ENCODE data around the gene KCNH1.
"Not testable (repeated sequence)": the region's sequence is repeated elsewhere in the genome, so short reads cannot be mapped to it uniquely, and the experiment has no call there.

Gene KCNH1

DNA sequence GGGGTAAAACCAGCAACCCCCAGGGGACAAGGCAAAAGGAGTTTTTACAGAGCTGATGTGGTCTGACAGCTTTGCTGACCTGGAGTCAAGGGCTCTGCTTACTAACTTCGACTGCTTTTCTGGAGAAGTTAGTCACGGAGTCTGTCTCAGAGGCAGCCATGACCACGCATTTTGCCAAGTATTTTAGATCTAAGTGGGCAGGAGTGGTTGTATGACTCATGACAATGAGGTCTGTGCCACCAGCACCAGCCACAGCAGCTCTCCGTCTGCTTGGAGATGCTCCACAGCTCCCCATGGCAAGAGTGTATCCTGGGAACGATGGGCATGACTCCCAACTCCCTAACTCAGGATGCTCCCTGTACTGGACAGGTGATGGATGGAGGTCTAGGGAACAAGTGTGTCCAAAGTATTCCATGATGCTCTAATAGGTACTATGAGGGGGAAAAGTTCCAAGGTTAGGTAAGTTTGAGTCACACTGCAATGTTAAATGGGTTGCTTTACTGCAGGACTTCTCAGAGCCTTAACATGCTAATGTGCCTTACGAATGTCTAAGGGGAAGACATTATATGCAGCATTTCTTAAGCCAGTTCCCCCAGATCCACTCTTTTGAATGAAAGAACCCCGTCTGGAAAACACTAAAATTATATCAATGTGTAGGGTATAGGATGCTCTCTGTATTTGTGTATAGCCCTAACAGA, 446.2 kb downstream of the KCNH1 start:
- no peak for DNase-seq (ENCODE audit: low read depth, low spot score)

DNA sequence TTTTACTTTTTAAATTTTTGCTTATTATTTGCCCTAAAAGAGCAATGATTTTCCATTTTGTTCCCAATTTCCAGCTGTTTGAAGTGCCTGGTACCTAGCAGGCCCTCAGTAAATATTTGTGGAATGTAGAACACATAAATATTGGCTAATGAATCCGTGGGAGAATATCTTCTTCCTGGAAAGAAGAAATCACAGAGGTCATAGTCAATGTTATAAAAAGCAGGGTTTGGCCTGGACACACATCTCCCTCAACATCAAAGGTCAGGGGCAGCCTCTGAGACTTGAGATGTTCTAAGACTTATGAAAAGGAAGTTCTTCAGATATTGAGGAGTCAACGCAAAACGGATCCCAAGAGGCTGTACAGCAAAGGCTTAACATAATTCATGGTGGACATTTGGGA, 447.1 kb downstream of the KCNH1 start:
- DNase-seq (ENCODE audit: low read depth, low spot score): no peak

DNA sequence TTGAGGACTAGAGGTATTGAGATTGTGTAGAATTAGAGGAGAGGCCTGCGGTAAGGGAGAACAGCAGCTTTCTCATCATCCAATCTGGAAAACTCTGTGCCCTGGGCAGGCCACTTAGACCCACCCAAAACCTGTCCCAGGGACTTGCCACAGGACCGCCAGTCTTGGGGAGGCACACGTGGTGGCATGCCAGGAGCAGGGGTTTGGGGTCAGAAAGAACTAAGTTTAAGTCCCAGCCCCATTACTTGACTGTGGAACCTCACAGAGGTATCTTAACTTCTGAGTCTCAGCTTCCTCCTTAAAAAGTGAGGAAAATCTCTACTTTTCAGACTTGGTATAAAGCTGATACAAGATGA, 448.7 kb downstream of the KCNH1 start:
- DNase-seq (ENCODE audit: low read depth, low spot score): no peak

DNA sequence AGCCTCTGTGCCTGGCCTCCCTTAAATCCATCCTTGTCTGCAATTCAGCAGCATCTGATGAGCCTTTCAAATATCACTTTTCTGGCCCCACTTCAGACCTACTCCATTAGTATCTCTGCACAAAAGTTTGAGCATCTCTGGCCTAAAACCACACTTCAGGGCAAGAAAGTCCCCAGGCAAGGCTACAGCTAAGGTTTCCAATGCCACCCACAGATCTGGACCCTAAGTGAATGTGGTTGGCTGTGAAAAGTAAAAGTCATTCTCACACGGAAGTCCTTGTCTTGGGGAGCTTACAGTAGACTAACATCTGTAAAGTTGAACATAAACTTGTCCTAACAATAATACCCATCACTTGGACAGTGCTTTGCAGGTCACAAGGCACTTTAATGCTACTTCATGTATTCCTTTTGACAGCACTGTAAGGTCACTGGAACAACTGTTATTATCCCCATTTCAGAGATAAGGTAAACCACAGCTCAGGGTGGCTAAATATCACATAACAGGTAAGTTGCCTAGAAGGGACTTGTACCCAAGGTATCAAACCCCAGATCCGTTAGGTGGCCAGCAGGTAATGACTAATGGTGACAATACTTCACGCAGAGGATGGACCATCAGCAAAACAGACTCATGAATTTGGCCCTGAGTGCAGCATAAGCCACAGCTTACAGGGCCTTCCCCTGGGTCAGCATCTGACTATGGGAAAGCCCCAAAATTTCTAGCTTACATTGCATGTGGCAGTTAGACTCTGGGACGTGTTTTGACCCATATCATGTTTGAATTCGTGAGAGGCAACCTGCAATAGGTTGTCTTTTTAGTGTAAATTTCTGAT, 449.3 kb downstream of the KCNH1 start:
- DNase-seq (ENCODE audit: low read depth, low spot score): no peak

DNA sequence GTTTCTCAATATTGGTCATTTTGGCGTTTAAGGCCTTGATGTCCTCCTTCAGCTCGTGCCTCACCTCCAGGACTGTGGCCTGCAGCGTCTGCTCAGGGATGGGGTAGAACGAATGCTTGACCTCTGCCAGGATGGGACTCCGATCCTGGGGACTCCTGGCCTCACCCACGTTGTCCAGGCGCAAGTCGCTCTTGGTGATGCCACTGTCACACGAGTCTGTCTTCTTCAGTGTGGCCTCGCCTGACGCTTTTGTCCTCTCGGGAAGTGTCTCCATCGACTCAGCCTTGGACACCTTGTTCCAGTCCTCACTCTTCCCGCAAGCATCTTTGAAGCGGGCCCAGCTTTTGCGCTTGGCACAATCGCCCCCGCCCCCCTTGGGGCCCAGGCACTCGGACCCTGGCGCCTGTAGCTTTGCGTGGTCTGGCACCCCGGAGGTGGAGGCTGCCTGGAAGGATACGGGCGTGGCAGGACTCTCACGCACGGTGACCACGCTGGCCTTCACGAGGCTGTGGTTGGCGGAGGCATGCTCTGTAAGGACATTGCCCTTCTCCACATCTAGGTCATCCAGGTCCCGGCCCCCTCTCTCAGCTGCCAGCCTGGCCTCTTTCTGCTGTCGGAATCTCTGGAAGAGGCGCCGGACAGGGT, 450.4 kb downstream of the KCNH1 start:
- no peak for DNase-seq (ENCODE audit: low read depth, low spot score)

DNA sequence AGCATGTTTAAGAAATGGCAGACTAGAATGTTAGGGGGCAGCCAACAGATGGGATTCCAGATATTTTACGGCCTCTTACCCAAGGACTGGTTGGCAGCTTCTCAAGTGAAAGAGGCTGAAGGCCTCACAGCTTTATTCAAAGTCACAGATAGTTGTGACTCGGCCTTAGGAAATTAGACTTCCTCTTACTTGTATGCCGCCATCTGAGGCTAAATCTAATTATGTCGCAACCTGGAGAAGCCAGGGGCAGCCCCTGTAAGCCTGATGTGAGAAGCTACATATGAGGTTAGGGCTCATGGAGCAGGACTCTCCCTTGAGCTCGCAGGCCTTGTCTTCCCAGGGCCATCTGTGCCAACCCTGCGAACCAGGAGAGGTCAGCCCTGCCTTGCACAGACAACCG, 452.8 kb downstream of the KCNH1 start:
- DNase-seq (ENCODE audit: low read depth, low spot score): no peak

DNA sequence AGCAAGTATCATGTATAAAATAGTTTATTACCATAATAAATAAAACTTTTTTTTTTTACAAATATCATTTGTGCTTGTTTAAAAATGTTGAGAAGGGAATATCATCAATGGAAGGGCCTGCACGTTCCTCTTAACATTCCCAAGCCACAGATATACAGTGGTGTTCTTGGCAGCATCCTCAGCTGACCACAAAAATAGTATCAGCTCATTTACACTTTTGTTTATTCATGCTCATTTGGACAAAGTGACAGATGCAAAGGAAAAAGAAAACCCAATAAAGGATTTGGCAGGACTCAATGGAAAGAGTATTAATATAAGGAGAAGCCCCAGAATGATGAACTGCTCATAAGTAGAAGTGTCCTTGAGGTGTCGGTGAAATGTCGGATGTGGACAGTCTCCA, 455.6 kb downstream of the KCNH1 start:
- no peak for DNase-seq (ENCODE audit: low read depth, low spot score)

DNA sequence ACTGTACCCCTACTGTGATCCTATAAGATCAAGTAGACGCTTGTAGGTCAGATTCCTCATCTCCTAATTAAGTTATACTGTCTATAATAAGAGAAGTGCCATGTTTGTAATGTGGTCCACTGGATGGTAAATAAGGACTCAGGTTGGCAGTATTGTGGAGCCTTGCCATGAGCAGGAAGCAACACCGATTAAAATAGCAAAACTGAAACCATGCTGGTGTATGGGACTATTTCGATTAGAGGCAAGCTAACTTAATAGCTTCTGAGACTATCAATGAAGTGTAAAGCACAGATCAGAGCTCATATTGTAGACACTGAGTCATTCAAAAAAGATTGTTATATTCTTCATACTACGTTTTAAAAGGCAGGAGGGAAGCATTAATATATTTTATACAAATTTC, 456.4 kb downstream of the KCNH1 start:
- DNase-seq (ENCODE audit: low read depth, low spot score): no peak

DNA sequence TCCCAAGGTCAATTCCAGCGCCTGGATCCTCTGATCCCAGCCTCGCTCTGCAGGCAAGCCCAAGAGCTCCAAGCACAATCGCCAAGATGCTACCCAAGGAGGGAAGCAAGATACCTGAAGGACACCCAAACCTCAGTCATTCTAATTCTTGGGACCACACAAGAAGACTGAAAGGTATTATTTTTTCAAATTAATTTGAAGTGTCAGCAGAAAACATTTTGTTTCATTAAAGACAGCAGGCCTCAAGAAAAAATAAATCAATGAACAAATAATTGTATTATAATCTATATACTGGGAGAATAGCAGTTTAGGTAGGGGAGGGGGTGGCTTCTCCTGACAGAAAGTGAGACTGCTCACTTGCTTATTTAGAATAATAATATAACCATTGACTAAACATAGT, 457.4 kb downstream of the KCNH1 start:
- DNase-seq (ENCODE audit: low read depth, low spot score): no peak

DNA sequence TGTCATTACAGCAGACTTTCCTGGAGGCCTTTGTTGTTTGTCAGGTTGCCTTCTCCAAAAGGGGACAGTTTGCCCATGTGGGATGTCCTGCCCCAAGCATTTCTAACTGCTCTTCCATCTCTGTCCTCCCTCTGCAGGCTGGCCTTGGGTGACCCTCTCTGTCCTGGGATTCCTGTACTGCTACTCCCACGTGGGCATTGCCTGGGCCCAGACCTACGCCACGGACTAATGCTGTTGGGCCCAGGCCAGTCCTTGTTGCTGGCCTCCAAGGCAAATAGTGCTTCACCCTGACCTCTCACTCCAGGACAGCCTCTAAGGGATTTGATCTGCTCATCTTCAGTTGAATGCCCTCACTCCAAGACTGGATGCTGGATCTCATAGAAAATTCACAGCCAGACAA, 459.8 kb downstream of the KCNH1 start:
- DNase-seq (ENCODE audit: low read depth, low spot score): no peak

DNA sequence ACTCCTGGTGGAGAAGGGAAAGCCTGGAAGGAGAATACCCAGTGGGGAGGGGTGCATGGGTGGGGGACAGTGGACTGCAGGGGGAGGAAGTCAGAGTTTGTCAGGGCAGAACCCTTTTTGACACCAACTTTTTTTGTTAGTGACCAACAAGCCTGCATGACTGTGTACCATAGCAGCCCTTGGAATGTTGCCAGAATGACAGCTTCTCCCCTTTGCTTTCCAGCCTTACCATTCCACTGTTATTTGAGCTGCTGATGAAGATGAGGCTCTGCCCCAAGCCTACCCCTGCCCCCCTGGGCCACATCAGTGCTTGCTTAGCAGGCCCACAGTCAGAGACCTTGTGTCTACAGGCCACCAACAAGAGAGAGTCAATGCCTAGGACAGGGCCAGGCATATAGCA, 464.0 kb downstream of the KCNH1 start:
- DNase-seq (ENCODE audit: low read depth, low spot score): no peak

DNA sequence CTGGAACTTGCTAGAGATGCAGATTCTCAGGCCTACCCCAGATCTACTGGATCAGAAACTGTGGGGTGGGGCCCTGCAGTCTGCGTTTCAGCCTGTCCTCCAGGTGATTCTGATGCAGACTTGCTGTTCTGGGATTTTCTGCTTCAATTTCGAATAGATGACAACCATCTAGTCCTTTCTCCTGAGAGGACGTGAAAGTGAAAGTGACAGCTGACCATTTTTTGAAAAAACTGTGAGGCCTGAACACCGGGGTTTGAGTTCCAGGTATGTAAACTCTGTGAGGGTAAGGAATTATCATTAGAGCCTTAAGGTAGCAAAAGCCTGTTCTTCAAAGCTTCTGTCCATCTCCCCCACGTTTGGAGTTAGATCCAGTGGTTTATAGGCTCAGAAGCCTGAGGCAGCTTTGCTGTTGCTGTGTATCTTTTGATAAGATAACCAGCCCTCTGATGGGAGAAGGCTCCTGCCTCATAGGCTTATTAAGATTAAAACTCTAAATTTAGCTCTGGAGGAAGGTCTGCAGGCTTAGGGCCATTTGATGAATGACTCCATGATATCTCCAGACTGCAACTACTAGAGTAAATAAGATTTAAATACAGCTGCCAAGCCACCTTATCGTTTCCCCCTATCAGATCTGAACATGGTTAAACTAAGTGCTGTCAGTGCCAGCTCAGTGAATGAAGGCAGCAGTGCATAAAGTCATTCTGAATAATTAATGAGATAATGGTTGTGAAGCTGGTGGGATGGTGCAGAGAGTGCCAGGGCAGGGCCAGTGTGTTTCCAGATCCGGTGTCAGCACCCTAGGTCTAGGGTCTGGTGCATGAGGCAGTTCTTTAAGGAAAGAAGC, 470.0 kb downstream of the KCNH1 start:
- DNase-seq (ENCODE audit: low read depth, low spot score): no peak

DNA sequence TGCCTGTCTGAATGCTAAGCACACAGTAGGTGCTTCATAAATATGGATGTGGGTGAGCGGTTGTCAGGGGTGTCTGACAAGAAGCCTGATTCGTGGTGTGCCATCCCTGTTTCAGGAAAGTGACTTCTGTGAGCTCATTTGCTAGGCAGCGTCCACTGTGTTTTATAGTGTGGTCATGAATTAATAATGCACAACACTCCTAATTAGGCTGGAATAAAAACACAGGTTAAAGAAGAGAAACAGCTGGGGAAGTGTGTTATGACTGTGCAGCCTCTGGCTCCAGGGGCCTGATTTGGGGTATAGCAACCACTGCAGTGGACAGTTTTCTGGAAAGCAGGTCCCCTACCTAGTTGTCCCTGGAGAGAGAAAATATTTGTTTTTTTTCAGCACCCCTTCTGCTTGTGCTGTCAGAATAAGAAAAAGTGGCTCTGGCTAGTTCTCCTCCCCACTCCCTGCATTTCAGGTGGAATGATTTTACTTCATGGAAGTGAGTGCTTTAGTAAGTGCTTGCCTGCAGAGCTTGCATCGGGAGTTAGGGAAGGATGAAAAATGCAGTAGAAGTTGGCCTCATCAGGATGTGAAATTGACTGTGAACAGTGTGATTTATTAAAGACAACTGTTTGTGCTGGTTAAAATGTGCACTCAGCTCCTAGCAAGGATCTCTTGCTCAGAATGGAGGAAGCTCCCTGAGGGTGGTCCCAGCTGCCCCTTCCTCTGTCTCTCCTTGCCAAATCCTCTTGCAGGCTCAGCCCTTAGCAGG, 471.5 kb downstream of the KCNH1 start:
- DNase-seq (ENCODE audit: low read depth, low spot score): no peak

DNA sequence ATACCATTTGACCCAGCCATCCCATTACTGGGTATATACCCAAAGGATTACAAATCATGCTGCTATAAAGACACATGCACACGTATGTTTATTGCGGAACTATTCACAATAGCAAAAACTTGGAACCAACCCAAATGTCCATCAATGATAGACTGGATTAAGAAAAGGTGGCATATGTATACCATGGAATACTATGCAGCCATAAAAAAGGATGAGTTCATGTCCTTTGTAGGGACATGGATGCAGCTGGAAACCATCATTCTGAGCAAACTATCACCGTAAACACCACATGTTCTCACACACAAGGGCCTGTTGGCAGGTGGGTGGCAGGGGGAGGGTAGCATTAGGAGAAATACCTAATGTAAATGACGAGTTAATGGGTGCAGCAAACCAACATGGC, 472.4 kb downstream of the KCNH1 start:
- DNase-seq (ENCODE audit: low read depth, low spot score): not testable (repeated sequence)

DNA sequence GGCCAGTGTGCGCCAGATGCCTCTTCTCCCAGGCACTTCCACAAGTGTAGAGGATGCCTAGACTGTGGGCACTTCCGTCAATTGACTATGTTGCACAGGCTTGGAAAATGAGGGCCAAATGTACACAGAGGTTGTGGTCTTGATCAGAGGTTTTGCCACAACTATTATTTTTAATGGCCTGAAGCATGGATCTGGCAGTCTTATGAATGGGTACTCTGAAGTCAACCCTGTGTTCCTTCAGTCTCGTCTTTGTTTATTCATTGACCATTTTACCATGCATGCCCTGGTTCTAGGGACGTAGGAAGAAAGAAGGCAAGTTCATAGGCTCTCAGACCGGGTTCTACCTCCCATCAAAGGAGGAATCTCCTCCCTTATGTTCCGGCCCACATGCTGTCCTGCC, 476.1 kb downstream of the KCNH1 start:
- DNase-seq (ENCODE audit: low read depth, low spot score): no peak

DNA sequence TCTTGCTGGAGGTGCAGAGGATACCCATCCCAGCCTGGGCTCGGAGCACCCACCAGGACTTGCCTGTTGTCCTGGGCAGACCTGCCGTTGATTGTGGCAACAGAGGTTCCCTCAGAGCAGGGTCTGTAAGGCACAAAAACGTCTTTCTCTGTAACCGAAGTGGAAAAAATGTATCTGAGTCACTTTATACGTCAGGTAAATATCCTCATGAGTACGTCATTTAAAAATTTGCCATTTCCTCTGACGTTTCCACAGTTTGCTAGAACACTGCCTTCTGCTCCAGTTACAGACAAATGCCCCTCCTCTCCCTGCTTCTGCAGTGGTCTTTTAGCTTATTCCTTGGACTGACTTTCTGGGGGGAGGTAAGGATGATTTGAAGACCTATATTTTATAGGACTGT, 478.4 kb downstream of the KCNH1 start:
- no peak for DNase-seq (ENCODE audit: low read depth, low spot score)

DNA sequence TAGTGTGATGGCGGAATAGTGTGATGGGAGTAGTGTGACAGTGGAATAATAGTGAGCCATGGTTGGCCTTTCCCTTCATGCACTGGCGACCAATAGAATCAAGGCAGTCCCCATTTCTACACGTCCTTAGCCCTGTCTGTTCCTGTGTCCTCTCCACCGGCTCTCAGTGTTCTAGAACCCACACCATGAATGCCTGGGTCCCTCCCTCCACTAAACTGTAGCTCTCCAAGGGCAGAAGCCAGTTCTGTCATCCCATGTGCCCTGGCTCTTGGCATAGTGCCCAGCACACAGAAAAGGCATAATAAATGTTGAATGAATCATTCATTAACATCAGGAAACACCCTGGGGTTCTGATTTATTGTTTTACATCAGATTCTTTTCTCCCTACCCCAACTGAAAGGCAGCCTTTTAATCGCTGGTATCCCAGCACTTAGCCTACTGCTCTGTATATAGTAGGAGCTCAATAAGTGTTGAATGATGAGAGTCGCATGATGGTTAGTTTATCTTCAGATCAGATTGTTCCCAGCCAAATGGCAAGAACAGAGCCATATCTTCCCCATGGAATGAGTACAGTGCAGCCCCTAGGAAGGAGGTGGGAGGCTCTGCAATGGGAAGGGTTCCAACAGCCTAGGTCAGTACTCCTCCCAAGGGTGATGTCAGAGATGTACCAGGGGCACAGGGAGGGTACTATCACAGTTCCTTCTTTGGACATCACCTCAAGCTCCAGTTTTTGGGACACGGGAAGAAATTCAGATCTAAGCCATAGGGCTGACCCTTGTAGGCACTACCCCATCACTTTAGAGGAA, 479.6 kb downstream of the KCNH1 start:
- DNase-seq (ENCODE audit: low read depth, low spot score): no peak

DNA sequence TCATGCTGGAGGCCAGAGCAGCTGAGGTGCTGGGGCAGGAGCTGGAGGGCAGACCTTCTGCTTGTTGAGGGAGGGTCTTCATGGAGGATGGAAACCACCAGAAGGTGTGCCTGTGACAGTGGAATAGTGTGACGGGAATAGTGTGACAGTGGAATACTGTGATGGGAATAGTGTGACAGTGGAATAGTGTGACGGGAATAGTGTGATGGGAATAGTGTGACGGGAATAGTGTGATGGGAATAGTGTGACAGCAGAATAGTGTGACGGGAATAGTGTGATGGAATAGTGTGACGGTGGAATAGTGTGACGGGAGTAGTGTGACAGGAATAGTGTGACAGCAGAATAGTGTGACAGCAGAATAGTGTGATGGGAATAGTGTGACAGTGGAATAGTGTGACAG, 480.2 kb downstream of the KCNH1 start:
- no peak for DNase-seq (ENCODE audit: low read depth, low spot score)

DNA sequence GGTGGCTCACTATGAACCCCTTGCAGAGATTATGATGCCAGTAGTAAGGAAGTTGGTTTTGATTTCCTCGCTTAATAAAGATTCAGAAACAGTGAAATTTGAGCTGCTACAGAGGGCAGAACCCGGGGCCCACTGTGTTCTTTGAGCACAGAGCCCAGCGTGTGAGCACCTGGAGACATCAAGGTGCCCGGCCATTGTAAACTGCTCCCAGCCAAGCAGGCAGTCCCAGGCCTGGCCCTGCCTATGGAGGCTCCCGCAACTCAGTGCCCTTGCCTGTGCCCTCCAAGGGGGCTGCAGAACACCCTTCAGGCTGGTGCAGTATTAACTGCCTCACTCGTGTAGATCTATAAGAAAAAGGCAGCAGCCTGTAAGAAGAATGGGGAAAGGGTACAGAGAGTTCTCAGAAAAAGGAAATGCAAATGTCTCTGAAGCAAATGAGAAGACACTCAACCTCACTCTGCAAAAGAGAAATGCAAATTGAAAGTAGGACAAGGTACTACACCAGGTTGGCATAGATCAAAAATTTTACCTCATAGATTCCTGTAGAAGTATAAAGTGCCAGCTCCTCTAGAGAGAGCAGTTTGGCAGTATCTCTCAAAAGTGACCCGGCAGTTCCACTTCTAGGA, 481.5 kb downstream of the KCNH1 start:
- DNase-seq (ENCODE audit: low read depth, low spot score): no peak

DNA sequence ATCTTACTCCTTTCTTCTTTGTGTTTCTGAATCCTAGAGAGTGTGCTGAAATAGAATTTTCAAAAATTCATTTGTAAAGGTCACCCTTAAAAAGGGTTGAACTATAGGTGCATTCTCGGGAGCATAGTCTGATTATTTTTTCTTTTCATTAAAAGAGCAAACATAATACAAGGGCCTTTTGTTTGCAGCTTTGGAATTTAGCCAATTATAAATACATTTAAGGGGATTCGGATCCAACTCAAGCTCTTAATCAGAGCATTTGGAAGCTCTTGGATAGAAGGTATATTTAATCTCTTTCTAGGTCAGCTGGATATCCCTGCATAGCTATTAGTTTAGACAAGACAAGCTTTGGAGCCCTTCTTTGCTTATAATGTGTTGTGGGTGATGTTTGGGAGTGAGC, 483.5 kb downstream of the KCNH1 start:
- no peak for DNase-seq (ENCODE audit: low read depth, low spot score)
